Activated T-helper 1 cell treated with anti-CD3 and anti-CD28 coated beads, Interleukin-2, amount 50 U/mL, for 16 hours (primary cell): Measurements from ENCODE around the gene TNFAIP8.
A peak's percentile ranks its signal among the peaks of the same experiment; 100 is the strongest.
"Not testable (repeated sequence)": the region's sequence is repeated elsewhere in the genome, so short reads cannot be mapped to it uniquely, and the experiment has no call there.

ENCODE experiments used
- DNase-seq, 2 donors: peaks; one replicate each; pipeline ENCODE4 v3.0.0-alpha.2; 2020; ENCODE audit warnings: low read depth in 1 of 2, low spot score in 1 of 2

Gene TNFAIP8

GRCh38 chr5:119393201-119393691 is 37.4 kb downstream of the TNFAIP8 start:
- no peak for DNase-seq

GRCh38 chr5:119393746-119394145 is 37.9 kb downstream of the TNFAIP8 start:
- DNase-seq = no peak

GRCh38 chr5:119395080-119395836 is 39.4 kb downstream of the TNFAIP8 start:
- no peak for DNase-seq

- DNase-seq = no peak
Measured at GRCh38 chr5:119396030-119396664, 40.3 kb downstream of the TNFAIP8 start.

- DNase-seq = no peak
Measured at GRCh38 chr5:119397518-119398380, 41.9 kb downstream of the TNFAIP8 start.

- DNase-seq = no peak
Measured at GRCh38 chr5:119398727-119399466, 43.1 kb downstream of the TNFAIP8 start.

GRCh38 chr5:119400245-119400644 is 44.4 kb downstream of the TNFAIP8 start:
- DNase-seq = no peak

- DNase-seq = no peak
Measured at GRCh38 chr5:119402081-119402480, 46.3 kb downstream of the TNFAIP8 start.

- DNase-seq = no peak
Measured at GRCh38 chr5:119402555-119402954, 46.7 kb downstream of the TNFAIP8 start.

- no peak for DNase-seq
Measured at GRCh38 chr5:119404033-119404432, 48.2 kb downstream of the TNFAIP8 start.

GRCh38 chr5:119405419-119405818 is 49.6 kb downstream of the TNFAIP8 start:
- no peak for DNase-seq

GRCh38 chr5:119406551-119407110 is 50.8 kb downstream of the TNFAIP8 start:
- DNase-seq = no peak

- DNase-seq = no peak
Measured at GRCh38 chr5:119409235-119409815, 53.5 kb downstream of the TNFAIP8 start.

GRCh38 chr5:119410448-119411159 is 54.8 kb downstream of the TNFAIP8 start:
- no peak for DNase-seq

- peak in 1 of 2 donors; percentile 25 for DNase-seq
Measured at GRCh38 chr5:119411361-119412278, 55.8 kb downstream of the TNFAIP8 start.

- DNase-seq = no peak
Measured at GRCh38 chr5:119412279-119413227, 56.7 kb downstream of the TNFAIP8 start.

GRCh38 chr5:119414124-119414734 is 58.4 kb downstream of the TNFAIP8 start:
- DNase-seq = not testable (repeated sequence)
